B cell (primary cell): Measurements from ENCODE around the gene PRAC2. TPM values are rescaled to one million over a fixed set of nuclear protein-coding genes. Genes with fewer than 3 reads are reported as not detected.

Experiments
- ATAC-seq: fragments of 200-7000 bp; cut with Tn5 transposase; one replicate; pipeline ENCODE4 v1.10.0; 2021; ENCODE audit warnings: low read depth, mild to moderate bottlenecking, moderate number of reproducible peaks, moderate library complexity
- CTCF ChIA-PET: fragments of 350-600 bp; sonication (Branson Sonifier 250); formaldehyde crosslinking; loops from one replicate; lab custom pipeline; 2021; ENCODE audit warnings: antibody characterized with exemption, inconsistent platforms; lab: Charles Lee
- POLR2A ChIA-PET: fragments of 350-600 bp; sonication (Branson Sonifier 250); formaldehyde crosslinking; loops from one replicate; lab custom pipeline; 2021; ENCODE audit warnings: antibody characterized with exemption; lab: Charles Lee
- DNase-seq: peaks from one replicate; pipeline ENCODE4 v3.0.0; 2013
- H2AFZ ChIP-seq: 2 replicates; pipeline ENCODE4 v1.6.1; 2012; ENCODE audit warnings: mild to moderate bottlenecking, low read depth, low read length; ENCODE audit not compliant: insufficient read depth, poor library complexity, severe bottlenecking
- H3K27ac ChIP-seq, 2 donors: 1 replicate in 1 of 2; 2 replicates in 1 of 2; pipeline ENCODE4 v1.5.1; 2012 to 2013; ENCODE audit warnings: low read length in 2 of 2, mild to moderate bottlenecking in 2 of 2, moderate library complexity in 1 of 2
- H3K27me3 ChIP-seq, 4 experiments: fragments of 200-600 bp in 1 of 4; sonication (generic) in 1 of 4; replicated peaks in 1 of 4; 1 replicate in 2 of 4; 2 replicates in 2 of 4; pipeline versions ENCODE4 v1.6.1 to v1.7.0; 2013 to 2016; ENCODE audit warnings: low read length in 3 of 4, mild to moderate bottlenecking in 2 of 4, mixed read lengths in 1 of 4, moderate library complexity in 1 of 4; ENCODE audit not compliant: insufficient read depth in 4 of 4, control insufficient read depth in 3 of 4; ENCODE audit errors: control extremely low read depth in 1 of 4
- H3K36me3 ChIP-seq, 2 experiments: replicated peaks in 1 of 2; 1 replicate in 1 of 2; 2 replicates in 1 of 2; pipeline versions ENCODE4 v1.6.1 to v1.7.1; 2013; ENCODE audit warnings: low read length in 1 of 2; ENCODE audit not compliant: insufficient read depth in 2 of 2, control insufficient read depth in 1 of 2; ENCODE audit errors: control extremely low read depth in 1 of 2, extremely low read depth in 1 of 2
- H3K4me1 ChIP-seq, 2 donors: fragments of 200-600 bp in 1 of 2; sonication (generic) in 1 of 2; 1 replicate in 1 of 2; 2 replicates in 1 of 2; pipeline versions ENCODE4 v1.5.1 to v1.6.1; 2013 to 2017; ENCODE audit warnings: low read length in 2 of 2; ENCODE audit not compliant: control insufficient read depth in 2 of 2, insufficient read depth in 2 of 2
- H3K4me2 ChIP-seq: replicated peaks from 2 replicates; pipeline ENCODE3; 2012; ENCODE audit warnings: mild to moderate bottlenecking, low read depth, low read length; ENCODE audit not compliant: poor library complexity, severe bottlenecking
- H3K4me3 ChIP-seq, 5 experiments: fragments of 200-600 bp in 1 of 5; sonication (generic) in 1 of 5; 1 replicate in 3 of 5; 2 replicates in 2 of 5; pipeline versions ENCODE4 v1.5.1 to v1.7.0; 2011 to 2016; ENCODE audit warnings: low read length in 4 of 5, mild to moderate bottlenecking in 4 of 5, low read depth in 2 of 5, control low read depth in 1 of 5, moderate library complexity in 1 of 5; ENCODE audit not compliant: insufficient read depth in 1 of 5; ENCODE audit errors: control extremely low read depth in 1 of 5, extremely low read depth in 1 of 5
- H3K79me2 ChIP-seq: fragments of 200-600 bp; sonication (generic); one replicate; pipeline ENCODE4 v1.6.0; 2016; ENCODE audit warnings: low read length; ENCODE audit not compliant: control insufficient read depth, insufficient read depth
- H3K9ac ChIP-seq: fragments of 200-600 bp; sonication (generic); 2 replicates; pipeline ENCODE4 v1.6.1; 2017; ENCODE audit warnings: mild to moderate bottlenecking, low read length, moderate library complexity
- H3K9me3 ChIP-seq, 3 donors: one replicate each; pipeline versions ENCODE4 v1.6.1 to v1.7.1; 2013; ENCODE audit warnings: low read length in 2 of 3; ENCODE audit not compliant: control insufficient read depth in 2 of 3, insufficient read depth in 1 of 3; ENCODE audit errors: control extremely low read depth in 1 of 3
- H4K20me1 ChIP-seq: 2 replicates; pipeline ENCODE4 v1.6.0; 2012; ENCODE audit warnings: mild to moderate bottlenecking, low read length; ENCODE audit not compliant: insufficient read depth, control insufficient read depth, poor library complexity, severe bottlenecking
- H3K27ac Mint-ChIP-seq: one replicate; pipeline ENCODE4 v1.8.0; 2021; ENCODE audit warnings: mixed read lengths
- H3K27me3 Mint-ChIP-seq: one replicate; pipeline ENCODE4 v1.8.0; 2021; ENCODE audit warnings: mixed read lengths
- H3K4me1 Mint-ChIP-seq: one replicate; pipeline ENCODE4 v1.8.0; 2021; ENCODE audit warnings: mixed read lengths
- H3K4me3 Mint-ChIP-seq: one replicate; pipeline ENCODE4 v1.8.0; 2021; ENCODE audit warnings: mixed read lengths
- H3K9me3 Mint-ChIP-seq: one replicate; pipeline ENCODE4 v1.8.0; 2022; ENCODE audit warnings: mixed read lengths; ENCODE audit not compliant: insufficient read depth
- CTCF ChIP-seq: fragments of 200-600 bp; IDR thresholded peaks from one replicate; pipeline ENCODE4 v1.8.0; 2022; ENCODE audit warnings: antibody characterized with exemption, mild to moderate bottlenecking
- EZH2 ChIP-seq: IDR thresholded peaks from 2 replicates; pipeline ENCODE4 v1.6.1; 2012; ENCODE audit warnings: borderline replicate concordance, low read depth, mild to moderate bottlenecking, moderate library complexity, low read length; ENCODE audit not compliant: insufficient read depth, poor library complexity, severe bottlenecking
- WGBS: methylation state at CpG from one replicate; pipeline ENCODE4 v1.1.5; 2013; ENCODE audit warnings: missing lambda C conversion rate; ENCODE audit not compliant: insufficient coverage; 5-methylcytosine and 5-hydroxymethylcytosine counted together
- intact Hi-C: fragments of 100-400 bp; cut with micrococcal nuclease; formaldehyde crosslinking; loops from one replicate; pipeline ENCODE4 v1.10.0; 2022
- polyA plus RNA-seq: library from polyadenylated mRNA; depleted of rRNA; stranded (reverse); fragments of >200 nt; gene quantifications from 2 replicates; pipeline ENCODE4 v1.2.3, GENCODE V29; 2012
- total RNA-seq, 2 donors: library from RNA; stranded (reverse); fragments of 120-200 nt in 1 of 2; gene quantifications; 1 replicate in 1 of 2; 2 replicates in 1 of 2; pipeline versions ENCODE4 v1.2.3 to v1.2.4, GENCODE V29; 2013 to 2022

The PRAC2 gene
- total and polyA plus RNA-seq, 2 donors (not counting 1 experiment from before 2014, with no cell fraction given), result not detected

- Histone ChIP-seq H3K4me3 (no peak overlapping the region), H3K4me2 (no peak overlapping the region), H3K9ac (no peak overlapping the region), H3K27ac (no peak overlapping the region), H3K9me3 (peaks cover 4 to 30% (median 4%) of the 10 kb centered on the region in 3 donors), H4K20me1 (no peaks in the 10 kb centered on the region), H3K79me2 (no peaks in the 10 kb centered on the region), H2AFZ (no peak overlapping the region), H3K4me1 (peaks cover 20 to 30% of the 10 kb centered on the region in 2 donors), H3K27me3 (peaks cover 1 to 90% (median 55%) of the 10 kb centered on the region in 4 experiments), H3K36me3 (no peaks in the 10 kb centered on the region)
- intact Hi-C loops, result no loop called here
- Mint-ChIP-seq H3K27me3 (peaks cover 77% of the 10 kb centered on the region), H3K27ac (no peak overlapping the region), H3K9me3 (no peaks in the 10 kb centered on the region), H3K4me3 (no peak overlapping the region), H3K4me1 (peaks cover 18% of the 10 kb centered on the region)
- WGBS, result 63% methylated on average over 3 of the region's 4 CpGs
- ATAC-seq (no peak), DNase-seq (peak; percentile 14)
- no peak for TF ChIP-seq CTCF
- no peak for TF ChIP-seq EZH2
- ChIA-PET CTCF (interaction anchor here (0.7 to 1.8 kb wide), 3 partner anchors 10 to 149 kb away, joined by 3 to 4 read pairs (median 3); no protein-coding TSS in a partner anchor), POLR2A (no interaction called here)
Observed at GRCh38 chr17:48737330-48738043, 14.5 kb downstream of the PRAC2 start.

GRCh38 chr17:48738424-48738802 lies 15.4 kb downstream of the PRAC2 start:
- WGBS, result 2% methylated on average over 11 of the region's 11 CpGs
- Histone ChIP-seq H3K4me1 (peaks cover 11 to 21% of the 10 kb centered on the region in 2 donors), H3K27me3 (peaks cover 1 to 90% (median 57%) of the 10 kb centered on the region in 4 experiments), H3K79me2 (no peaks in the 10 kb centered on the region), H3K4me2 (no peak overlapping the region), H3K9ac (no peak overlapping the region), H3K9me3 (peaks cover 4 to 33% (median 4%) of the 10 kb centered on the region in 3 donors), H3K36me3 (no peaks in the 10 kb centered on the region), H3K27ac (no peak overlapping the region), H2AFZ (no peak overlapping the region), H4K20me1 (no peaks in the 10 kb centered on the region), H3K4me3 (no peak overlapping the region)
- peaks cover 11% of the 10 kb centered on the region for H3K4me1 Mint-ChIP-seq
- ChIA-PET CTCF (interaction anchor here (0.7 to 1.8 kb wide), 2 partner anchors 9 to 13 kb away, joined by 3 to 4 read pairs; no protein-coding TSS in a partner anchor), POLR2A (no interaction called here)
- ATAC-seq (no peak), DNase-seq (no peak)
- no peak overlapping the region for H3K4me3 Mint-ChIP-seq
- no peaks in the 10 kb centered on the region for H3K9me3 Mint-ChIP-seq
- H3K27ac Mint-ChIP-seq, result no peak overlapping the region
- peaks cover 79% of the 10 kb centered on the region for H3K27me3 Mint-ChIP-seq
- intact Hi-C loops, result no loop called here
- TF ChIP-seq EZH2, result no peak
- TF ChIP-seq CTCF, result no peak
